ENCODE results near the gene STX16. TPM values are rescaled to one million over a fixed set of nuclear protein-coding genes. Genes with fewer than 3 reads are reported as not detected.
A peak's percentile ranks its signal among the peaks of the same experiment; 100 is the strongest.

STX16 gene
- total RNA-seq, 1 donor from 2014 or later, result 47.7 TPM

DNA sequence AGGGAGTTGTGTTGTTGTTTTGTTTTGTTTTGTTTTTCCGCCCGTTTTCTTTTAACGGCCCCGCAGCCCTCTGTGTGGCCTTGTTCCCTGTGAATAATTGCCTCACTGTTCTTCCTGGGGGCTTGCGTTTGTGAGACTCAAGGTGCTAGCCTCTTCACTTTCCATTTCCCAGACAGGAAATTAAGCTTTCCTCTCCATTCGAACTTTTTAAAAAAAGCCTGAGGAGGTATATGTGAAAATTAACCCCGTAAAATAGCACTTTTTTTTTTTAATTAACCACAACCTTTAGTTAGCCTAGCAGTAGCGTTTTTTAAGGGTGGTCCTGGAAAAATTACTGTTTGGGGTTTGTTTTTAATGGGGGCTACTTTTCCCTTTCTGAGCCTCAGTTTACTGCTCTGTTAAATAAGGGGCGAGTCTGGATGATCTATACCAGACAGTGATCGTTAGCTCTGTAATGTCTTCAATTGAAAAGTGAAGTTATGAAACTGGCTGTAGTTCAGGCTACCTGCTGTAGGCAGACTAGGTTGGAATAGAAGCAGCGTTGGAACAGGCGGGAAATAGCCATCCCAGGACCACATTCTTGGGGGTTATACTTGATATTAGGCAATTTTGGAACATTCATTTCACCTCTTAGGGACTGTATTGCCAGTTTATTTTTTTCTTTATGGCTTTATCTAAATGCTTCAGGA is 1.7 kb downstream of the STX16 start:
- peak; percentile 22 for DNase-seq (ENCODE audit: low read depth)
- no peaks in the 10 kb centered on the region for H3K27me3 ChIP-seq (ENCODE audit: control insufficient read depth, insufficient read depth, low read length)
- no peak for TF ChIP-seq CTCF (IDR thresholded peaks at IDR 0.05; ENCODE audit: insufficient read depth, low read length, severe bottlenecking)
- no peak for FAIRE-seq
- H3K36me3 ChIP-seq (ENCODE audit: control insufficient read depth, insufficient read depth, low read length), result no peaks in the 10 kb centered on the region
- H3K4me3 ChIP-seq (ENCODE audit: low read depth, low read length), result peak overlapping the region; percentile 86

DNA sequence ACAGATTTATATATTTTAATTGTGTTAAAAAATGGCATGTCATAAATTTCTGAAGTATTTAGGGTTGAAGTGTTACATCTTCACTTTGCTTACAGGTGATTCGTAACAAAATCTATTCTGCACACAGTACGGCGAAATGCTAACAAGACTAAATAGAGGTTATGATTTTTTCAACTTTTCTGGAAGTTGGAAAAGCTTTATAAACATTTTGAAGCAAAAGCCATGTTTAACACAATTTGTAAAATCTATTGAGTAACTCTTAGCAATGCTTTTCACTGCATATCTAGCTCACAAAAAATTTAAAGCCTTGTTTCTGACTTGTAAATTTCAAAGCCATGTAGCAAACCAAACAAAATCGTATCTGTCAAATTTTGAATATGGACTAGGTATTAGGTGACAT is 3.3 kb downstream of the STX16 start:
- H3K36me3 ChIP-seq (ENCODE audit: control insufficient read depth, insufficient read depth, low read length), result no peaks in the 10 kb centered on the region
- no peak for TF ChIP-seq CTCF (IDR thresholded peaks at IDR 0.05; ENCODE audit: insufficient read depth, low read length, severe bottlenecking)
- no peak overlapping the region for H3K4me3 ChIP-seq (ENCODE audit: low read depth, low read length)
- no peak for FAIRE-seq
- H3K27me3 ChIP-seq (ENCODE audit: control insufficient read depth, insufficient read depth, low read length), result no peaks in the 10 kb centered on the region
- DNase-seq (ENCODE audit: low read depth), result no peak

DNA sequence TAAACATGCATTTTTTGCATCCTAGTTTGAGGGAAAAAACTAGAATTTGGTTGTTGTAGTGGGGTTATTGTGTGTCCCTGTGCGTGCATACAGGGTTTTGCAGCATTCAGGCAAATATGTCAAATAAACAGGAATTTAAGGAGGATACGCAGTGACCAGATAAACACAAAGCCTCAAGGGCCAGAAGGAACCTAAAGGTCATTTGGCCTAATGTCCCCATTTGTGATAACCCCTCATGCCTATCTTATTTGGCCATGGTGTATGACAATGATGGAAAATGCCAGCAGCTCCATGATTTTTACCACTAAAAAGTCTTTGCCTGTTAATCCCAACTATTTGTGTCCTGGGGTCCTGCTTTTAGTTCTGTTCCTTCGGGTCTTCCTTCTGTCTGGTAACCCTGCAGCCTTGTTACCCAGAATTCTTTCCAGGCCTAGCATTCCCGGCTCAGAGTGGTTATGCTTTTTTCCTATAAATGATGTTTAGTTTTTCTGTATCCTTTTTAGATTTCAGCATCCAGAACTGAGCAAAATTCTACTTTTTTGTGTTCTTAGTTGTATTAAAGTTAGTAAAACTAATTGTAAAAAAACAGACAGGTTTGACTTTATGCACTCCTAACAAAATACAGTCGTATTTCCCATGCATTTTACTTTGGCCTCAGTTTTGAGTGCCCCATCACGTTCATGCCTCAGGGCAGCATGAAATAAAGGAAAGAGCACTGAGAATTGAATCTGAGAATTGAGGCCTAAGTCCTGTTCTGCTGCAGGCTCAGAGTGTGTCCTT is 4.4 kb downstream of the STX16 start:
- Histone ChIP-seq H3K27me3 (ENCODE audit: control insufficient read depth, insufficient read depth, low read length) (no peaks in the 10 kb centered on the region), H3K36me3 (ENCODE audit: control insufficient read depth, insufficient read depth, low read length) (no peaks in the 10 kb centered on the region), H3K4me3 (ENCODE audit: low read depth, low read length) (no peak overlapping the region)
- FAIRE-seq (no peak), DNase-seq (ENCODE audit: low read depth) (no peak)
- no peak for TF ChIP-seq CTCF (IDR thresholded peaks at IDR 0.05; ENCODE audit: insufficient read depth, low read length, severe bottlenecking)

GRCh38 chr20:58656831-58657230 is 5.7 kb downstream of the STX16 start:
- no peak for DNase-seq (ENCODE audit: low read depth)
- no peak for TF ChIP-seq CTCF (IDR thresholded peaks at IDR 0.05; ENCODE audit: insufficient read depth, low read length, severe bottlenecking)
- peaks cover 4% of the 10 kb centered on the region for H3K36me3 ChIP-seq (ENCODE audit: control insufficient read depth, insufficient read depth, low read length)
- H3K27me3 ChIP-seq (ENCODE audit: control insufficient read depth, insufficient read depth, low read length), result no peaks in the 10 kb centered on the region
- no peak overlapping the region for H3K4me3 ChIP-seq (ENCODE audit: low read depth, low read length)
- FAIRE-seq, result no peak

DNA sequence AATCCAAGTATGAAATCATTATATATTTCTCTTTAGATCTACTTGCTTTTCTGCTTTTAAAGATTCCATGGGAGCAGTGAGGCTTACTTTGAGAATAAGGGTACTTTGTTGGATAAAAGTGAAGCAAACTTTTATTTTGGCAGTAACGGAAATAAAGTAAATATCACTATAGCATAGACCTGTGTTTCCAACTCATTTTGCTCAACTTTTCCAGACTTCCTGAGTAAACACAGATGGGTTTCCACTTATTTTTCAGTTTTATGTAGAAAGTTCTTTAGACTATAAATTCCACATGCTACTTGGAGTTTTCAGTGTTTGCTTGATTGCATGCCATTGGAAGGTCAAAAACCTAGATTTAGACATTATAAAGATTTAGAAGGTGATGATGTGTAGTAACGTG is 6.2 kb downstream of the STX16 start:
- Histone ChIP-seq H3K4me3 (ENCODE audit: low read depth, low read length) (no peak overlapping the region), H3K27me3 (ENCODE audit: control insufficient read depth, insufficient read depth, low read length) (no peaks in the 10 kb centered on the region), H3K36me3 (ENCODE audit: control insufficient read depth, insufficient read depth, low read length) (peaks cover 4% of the 10 kb centered on the region)
- no peak for TF ChIP-seq CTCF (IDR thresholded peaks at IDR 0.05; ENCODE audit: insufficient read depth, low read length, severe bottlenecking)
- FAIRE-seq (no peak), DNase-seq (ENCODE audit: low read depth) (no peak)
